Liver (tissue), 9 donors: ENCODE results near the gene CKMT2. TPM values are rescaled to one million over a fixed set of nuclear protein-coding genes. Genes with fewer than 3 reads are reported as not detected.

Experiments
- DNase-seq: peaks from one replicate; pipeline ENCODE4 v3.0.0-alpha.2; 2017; ENCODE audit warnings: low spot score
- H3K27ac ChIP-seq, 2 donors: one replicate each; pipeline ENCODE4 v1.7.0; 2013; ENCODE audit warnings: inconsistent platforms in 2 of 2, low read length in 2 of 2, control low read depth in 1 of 2, low read depth in 1 of 2, mild to moderate bottlenecking in 1 of 2
- H3K27me3 ChIP-seq, 4 donors: one replicate each; pipeline versions ENCODE4 v1.6.1 to v1.7.0; 2013; ENCODE audit warnings: low read length in 3 of 4, inconsistent platforms in 1 of 4, mild to moderate bottlenecking in 1 of 4, moderate library complexity in 1 of 4; ENCODE audit not compliant: control insufficient read depth in 4 of 4, insufficient read depth in 4 of 4
- H3K36me3 ChIP-seq, 4 donors: one replicate each; pipeline versions ENCODE4 v1.6.1 to v1.7.0; 2013; ENCODE audit warnings: low read length in 3 of 4, mild to moderate bottlenecking in 3 of 4, low read depth in 1 of 4, moderate library complexity in 1 of 4; ENCODE audit not compliant: control insufficient read depth in 4 of 4, insufficient read depth in 3 of 4
- H3K4me1 ChIP-seq, 4 donors: one replicate each; pipeline versions ENCODE4 v1.6.1 to v1.7.0; 2013; ENCODE audit warnings: low read length in 3 of 4, mild to moderate bottlenecking in 3 of 4, moderate library complexity in 1 of 4; ENCODE audit not compliant: control insufficient read depth in 4 of 4, insufficient read depth in 4 of 4
- H3K4me3 ChIP-seq, 3 donors: one replicate each; pipeline versions ENCODE4 v1.6.1 to v1.7.0; 2013; ENCODE audit warnings: low read length in 3 of 3, control low read depth in 1 of 3, low read depth in 1 of 3, mild to moderate bottlenecking in 1 of 3
- H3K9ac ChIP-seq, 2 donors: one replicate each; pipeline ENCODE4 v1.7.0; 2013; ENCODE audit warnings: low read length in 2 of 2, mild to moderate bottlenecking in 2 of 2, moderate library complexity in 2 of 2, control low read depth in 1 of 2, low read depth in 1 of 2
- H3K9me3 ChIP-seq, 4 donors: one replicate each; pipeline versions ENCODE4 v1.6.1 to v1.7.0; 2013; ENCODE audit warnings: low read length in 3 of 4; ENCODE audit not compliant: control insufficient read depth in 4 of 4
- ATF3 ChIP-seq: IDR thresholded peaks from 2 replicates; pipeline ENCODE4 v1.6.1; 2016; ENCODE audit warnings: antibody characterized with exemption
- CTCF ChIP-seq: fragments of 150-350 bp; IDR thresholded peaks from 2 replicates; pipeline ENCODE4 v1.5.1; 2017; ENCODE audit warnings: improper control_type of control experiment, low read depth, low read length; ENCODE audit not compliant: missing input control
- EGR1 ChIP-seq, 2 donors: IDR thresholded peaks; 2 replicates each; pipeline ENCODE4 v1.6.1; 2016 to 2018; ENCODE audit warnings: antibody characterized with exemption in 2 of 2, low read depth in 2 of 2
- FOXA1 ChIP-seq: IDR thresholded peaks from 2 replicates; pipeline ENCODE4 v1.6.1; 2016; ENCODE audit warnings: antibody characterized with exemption
- FOXA2 ChIP-seq: IDR thresholded peaks from 2 replicates; pipeline ENCODE4 v1.6.1; 2016; ENCODE audit warnings: antibody characterized with exemption
- GABPA ChIP-seq, 2 donors: IDR thresholded peaks in 1 of 2; conservative IDR thresholded peaks in 1 of 2; 2 replicates each; pipeline ENCODE4 v1.6.1; 2016; ENCODE audit warnings: antibody characterized with exemption in 2 of 2, mild to moderate bottlenecking in 1 of 2, moderate library complexity in 1 of 2
- HNF4A ChIP-seq, 2 donors: conservative IDR thresholded peaks; 2 replicates each; pipeline ENCODE4 v1.6.1; 2016; ENCODE audit warnings: antibody characterized with exemption in 2 of 2, mild to moderate bottlenecking in 2 of 2
- HNF4G ChIP-seq: IDR thresholded peaks from 2 replicates; pipeline ENCODE4 v1.6.1; 2016; ENCODE audit warnings: antibody characterized with exemption
- JUND ChIP-seq, 2 donors: IDR thresholded peaks; 2 replicates each; pipeline ENCODE4 v1.6.1; 2016; ENCODE audit warnings: antibody characterized with exemption in 2 of 2
- MAX ChIP-seq: IDR thresholded peaks from 2 replicates; pipeline ENCODE4 v1.6.1; 2016; ENCODE audit warnings: antibody characterized with exemption
- NR2F2 ChIP-seq: IDR thresholded peaks from 2 replicates; pipeline ENCODE4 v1.6.1; 2016; ENCODE audit warnings: antibody characterized with exemption
- RAD21 ChIP-seq, 2 donors: IDR thresholded peaks; 2 replicates each; pipeline ENCODE4 v1.6.1; 2016; ENCODE audit warnings: antibody characterized with exemption in 2 of 2, mild to moderate bottlenecking in 2 of 2
- REST ChIP-seq: IDR thresholded peaks from 2 replicates; pipeline ENCODE4 v1.6.1; 2016; ENCODE audit warnings: antibody characterized with exemption, mild to moderate bottlenecking
- RXRA ChIP-seq, 2 donors: IDR thresholded peaks; 2 replicates each; pipeline ENCODE4 v1.6.1; 2017 to 2018; ENCODE audit warnings: antibody characterized with exemption in 2 of 2, mild to moderate bottlenecking in 1 of 2
- SP1 ChIP-seq: IDR thresholded peaks from 2 replicates; pipeline ENCODE4 v1.6.1; 2018; ENCODE audit warnings: antibody characterized with exemption, mild to moderate bottlenecking
- TAF1 ChIP-seq: conservative IDR thresholded peaks from 2 replicates; pipeline ENCODE4 v1.6.1; 2016; ENCODE audit warnings: antibody characterized with exemption, mild to moderate bottlenecking
- YY1 ChIP-seq: IDR thresholded peaks from 2 replicates; pipeline ENCODE4 v1.6.1; 2016; ENCODE audit warnings: antibody characterized with exemption, mild to moderate bottlenecking
- ZBTB33 ChIP-seq: IDR thresholded peaks from 2 replicates; pipeline ENCODE4 v1.6.1; 2016; ENCODE audit warnings: antibody characterized with exemption
- WGBS: extraction: QIAGEN DNeasy Blood & Tissue Kit; methylation state at CpG from one replicate; pipeline ENCODE4 v1.1.7; 2013; 5-methylcytosine and 5-hydroxymethylcytosine counted together
- polyA plus RNA-seq, 2 donors: library from polyadenylated mRNA; stranded (reverse) in 1 of 2; unstranded in 1 of 2; fragments of 200-250 nt in 1 of 2; fragments of >200 nt in 1 of 2; fragmentation: Nextera tagmentation in 1 of 2; extraction: Ambion mirVana in 1 of 2; gene quantifications; one replicate each; pipeline versions ENCODE4 v1.2.1 to v1.2.3, GENCODE V29; 2013 to 2015
- total RNA-seq, 2 donors: library from RNA; depleted of rRNA; stranded (reverse); fragments of >200 nt; gene quantifications; one replicate each; pipeline ENCODE4 v1.2.3, GENCODE V29; 2014
- donor health status: healthy.
- donor health status: healthy.
- donor health status: healthy.
- donor health status: healthy.
- donor health status: healthy.

The CKMT2 gene
- total and polyA plus RNA-seq, 4 donors = 0.20 to 2.6 (median 0.82) TPM

GRCh38 chr5:81194633-81195334 is 38.3 kb upstream of the CKMT2 start:
- TF ChIP-seq ZBTB33 (no peak), NR2F2 (no peak), CTCF (peak; percentile 89), RAD21 (IDR thresholded peaks at IDR 0.05) (peak; percentile 92 to 96), HNF4A (conservative IDR thresholded peaks at IDR 0.05) (peak; percentile 10 to 15), YY1 (peak; percentile 70), RXRA (IDR thresholded peaks at IDR 0.05) (peak in 1 of 2 donors; percentile 39)
- no peaks in the 10 kb centered on the region for H3K36me3 ChIP-seq
- H3K9me3 ChIP-seq = no peaks in the 10 kb centered on the region
- WGBS = 28% methylated on average over 31 of the region's 31 CpGs
- H3K4me1 ChIP-seq = peaks cover 0 to 5% (median under 1%) of the 10 kb centered on the region in 4 donors
- no peaks in the 10 kb centered on the region for H3K27me3 ChIP-seq
- no peak overlapping the region for H3K27ac ChIP-seq
- H3K9ac ChIP-seq = no peak overlapping the region
- peak; percentile 82 for DNase-seq
- no peak overlapping the region for H3K4me3 ChIP-seq

- Histone ChIP-seq H3K9ac (no peak overlapping the region), H3K27me3 (no peaks in the 10 kb centered on the region), H3K4me3 (no peak overlapping the region), H3K36me3 (no peaks in the 10 kb centered on the region), H3K27ac (no peak overlapping the region), H3K4me1 (peaks cover 0 to 5% (median under 1%) of the 10 kb centered on the region in 4 donors), H3K9me3 (no peaks in the 10 kb centered on the region)
- TF ChIP-seq RXRA (IDR thresholded peaks at IDR 0.05) = no peak
- TF ChIP-seq FOXA2 = no peak
- TF ChIP-seq CTCF = no peak
- TF ChIP-seq HNF4G = no peak
- no peak for TF ChIP-seq MAX
- TF ChIP-seq ATF3 = no peak
- no peak for TF ChIP-seq SP1
- TF ChIP-seq YY1 = no peak
- no peak for TF ChIP-seq FOXA1
- TF ChIP-seq GABPA (IDR thresholded peaks at IDR 0.05 in 1 of 2, conservative IDR thresholded peaks at IDR 0.05 in 1 of 2) = no peak
- no peak for TF ChIP-seq RAD21 (IDR thresholded peaks at IDR 0.05)
- no peak for TF ChIP-seq TAF1
- TF ChIP-seq JUND (IDR thresholded peaks at IDR 0.05) = no peak
- TF ChIP-seq HNF4A (conservative IDR thresholded peaks at IDR 0.05) = no peak
- TF ChIP-seq REST = no peak
- TF ChIP-seq EGR1 (IDR thresholded peaks at IDR 0.05; ENCODE audit: low read depth in 2 of 2) = no peak
- no peak for TF ChIP-seq NR2F2
- no peak for TF ChIP-seq ZBTB33
- no peak for DNase-seq
- 80% methylated on average over 5 of the region's 5 CpGs for WGBS
Measured at GRCh38 chr5:81195335-81195929, 37.7 kb upstream of the CKMT2 start.
